ENCODE measurements around the gene SDCCAG8.

The SDCCAG8 gene

GRCh38 chr1:243470502-243470901, 214.7 kb downstream of the SDCCAG8 start:
- DNase-seq = no peak

- DNase-seq = no peak
Observed at GRCh38 chr1:243471026-243471685, 215.3 kb downstream of the SDCCAG8 start.

- DNase-seq = no peak
Observed at GRCh38 chr1:243471754-243472745, 216.2 kb downstream of the SDCCAG8 start.

- DNase-seq = no peak
Observed at GRCh38 chr1:243473227-243474135, 217.6 kb downstream of the SDCCAG8 start.

- no peak for DNase-seq
Observed at GRCh38 chr1:243474136-243474881, 218.5 kb downstream of the SDCCAG8 start.

GRCh38 chr1:243474906-243475305, 219.1 kb downstream of the SDCCAG8 start:
- no peak for DNase-seq

- DNase-seq = no peak
Observed at GRCh38 chr1:243475966-243476365, 220.1 kb downstream of the SDCCAG8 start.

- DNase-seq = no peak
Observed at GRCh38 chr1:243477731-243478290, 222.0 kb downstream of the SDCCAG8 start.

- no peak for DNase-seq
Observed at GRCh38 chr1:243481101-243481500, 225.3 kb downstream of the SDCCAG8 start.

- DNase-seq = no peak
Observed at GRCh38 chr1:243482141-243483022, 226.5 kb downstream of the SDCCAG8 start.

GRCh38 chr1:243483071-243483771, 227.4 kb downstream of the SDCCAG8 start:
- peak; percentile 16 for DNase-seq

- DNase-seq = no peak
Observed at GRCh38 chr1:243483952-243484351, 228.1 kb downstream of the SDCCAG8 start.

- DNase-seq = no peak
Observed at GRCh38 chr1:243487036-243487648, 231.3 kb downstream of the SDCCAG8 start.

- no peak for DNase-seq
Observed at GRCh38 chr1:243487649-243488227, 231.9 kb downstream of the SDCCAG8 start.

GRCh38 chr1:243488459-243489157, 232.8 kb downstream of the SDCCAG8 start:
- DNase-seq = no peak

GRCh38 chr1:243489158-243489527, 233.3 kb downstream of the SDCCAG8 start:
- DNase-seq = no peak

GRCh38 chr1:243489681-243490546, 234.1 kb downstream of the SDCCAG8 start:
- DNase-seq = no peak

All from stimulated activated CD4-positive, alpha-beta T cell treated with anti-CD3 and anti-CD28 coated beads, Interleukin-4, amount 100 ng/mL, for 1 hour (primary cell).